GM12874 (cell line): ENCODE data around the gene SCPEP1.

Experiments used
- CTCF ChIP-seq: IDR thresholded peaks from 2 replicates; pipeline ENCODE4 v1.5.1; 2011; ENCODE audit warnings: low read depth, mild to moderate bottlenecking, control low read depth, low read length, moderate library complexity; ENCODE audit not compliant: insufficient read depth

The SCPEP1 gene

GRCh38 chr17:56983366-56983765 lies 5.4 kb downstream of the SCPEP1 start:
- TF ChIP-seq CTCF = no peak

GRCh38 chr17:56985371-56986162 lies 7.6 kb downstream of the SCPEP1 start:
- TF ChIP-seq CTCF = no peak

GRCh38 chr17:56987283-56987834 lies 9.4 kb downstream of the SCPEP1 start:
- TF ChIP-seq CTCF = no peak

GRCh38 chr17:56988901-56989572 lies 11.1 kb downstream of the SCPEP1 start:
- no peak for TF ChIP-seq CTCF

- TF ChIP-seq CTCF = no peak
Measured at GRCh38 chr17:56992364-56992763, 14.4 kb downstream of the SCPEP1 start.

GRCh38 chr17:56994009-56994792 lies 16.3 kb downstream of the SCPEP1 start:
- no peak for TF ChIP-seq CTCF

GRCh38 chr17:56995766-56996165 lies 17.8 kb downstream of the SCPEP1 start:
- no peak for TF ChIP-seq CTCF
